ENCODE data around the gene NIPAL3.
"Not testable (repeated sequence)": the region's sequence is repeated elsewhere in the genome, so short reads cannot be mapped to it uniquely, and the experiment has no call there.

NIPAL3 gene

DNA sequence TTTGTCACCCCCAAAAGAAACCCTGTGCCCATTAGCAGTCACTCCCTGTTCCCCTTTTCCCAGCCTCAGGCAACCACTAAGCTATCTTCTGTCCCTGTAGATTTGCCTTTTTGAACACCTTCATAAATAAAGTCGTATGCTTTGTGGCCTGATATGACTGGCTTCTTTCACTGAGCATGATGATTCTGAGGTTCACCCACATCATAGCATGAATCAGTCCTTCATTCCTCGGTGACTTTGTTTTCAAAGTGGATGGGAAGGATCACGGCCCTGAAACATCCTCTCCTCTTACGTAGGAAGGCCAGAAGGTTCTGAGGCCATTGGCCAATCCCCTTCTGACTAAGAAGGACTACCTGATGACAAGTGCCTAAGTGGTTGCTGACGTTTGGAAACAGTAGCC, 39.1 kb downstream of the NIPAL3 start:
- no peak for ATAC-seq
- no peak overlapping the region for H3K4me3 Mint-ChIP-seq
- H3K4me1 Mint-ChIP-seq = peaks cover 10% of the 10 kb centered on the region
- H3K27ac Mint-ChIP-seq = peak overlapping the region; percentile 66
- no peak for DNase-seq (ENCODE audit: low spot score in 2 of 2)
- no peaks in the 10 kb centered on the region for H3K9me3 Mint-ChIP-seq
- peaks cover 49% of the 10 kb centered on the region for H3K36me3 Mint-ChIP-seq

DNA sequence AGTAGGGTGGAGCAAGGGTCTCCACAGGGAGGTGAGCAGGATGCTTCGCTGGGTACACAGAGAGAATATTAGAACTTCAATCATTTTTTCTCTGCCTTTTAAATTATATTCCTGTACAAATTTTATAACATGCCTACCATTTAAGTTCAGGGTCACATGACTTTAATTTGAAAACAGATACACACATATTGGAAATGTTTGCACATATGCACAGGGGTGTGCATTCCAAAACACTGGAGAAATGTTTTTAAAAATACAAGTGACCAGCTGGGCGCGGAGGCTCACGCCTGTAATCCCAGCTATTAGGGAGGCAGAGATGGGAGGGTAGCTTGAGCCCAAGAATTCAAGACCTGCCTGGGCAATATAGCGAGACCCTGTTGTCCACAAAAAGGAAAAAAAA, 39.7 kb downstream of the NIPAL3 start:
- no peak for ATAC-seq
- peaks cover 49% of the 10 kb centered on the region for H3K36me3 Mint-ChIP-seq
- peak overlapping the region; percentile 66 for H3K27ac Mint-ChIP-seq
- H3K4me3 Mint-ChIP-seq = no peak overlapping the region
- peaks cover 14% of the 10 kb centered on the region for H3K4me1 Mint-ChIP-seq
- no peaks in the 10 kb centered on the region for H3K9me3 Mint-ChIP-seq
- no peak for DNase-seq (ENCODE audit: low spot score in 2 of 2)

DNA sequence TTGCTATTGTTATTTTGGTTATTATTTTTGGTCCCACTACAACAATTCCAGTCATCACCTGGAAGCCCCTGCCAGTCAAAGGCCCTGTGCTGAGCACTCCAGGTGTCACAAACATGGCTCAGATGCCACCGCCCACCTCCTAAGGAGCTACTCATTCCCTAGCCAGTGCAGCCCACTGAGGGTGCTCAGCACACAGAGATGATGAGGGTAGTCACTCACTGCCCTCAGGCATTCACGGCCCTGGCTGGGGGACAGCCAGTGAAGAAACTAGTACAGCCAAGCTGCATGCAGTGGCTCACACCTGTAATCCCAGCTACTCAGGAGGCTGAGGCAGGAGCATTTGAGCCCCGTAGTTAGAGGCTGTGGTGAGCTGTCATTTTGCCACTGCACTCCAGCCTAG, 42.3 kb downstream of the NIPAL3 start:
- Mint-ChIP-seq H3K4me1 (peaks cover 14% of the 10 kb centered on the region), H3K9me3 (no peaks in the 10 kb centered on the region), H3K27ac (no peak overlapping the region), H3K4me3 (no peak overlapping the region), H3K36me3 (peaks cover 60% of the 10 kb centered on the region)
- ATAC-seq = no peak
- DNase-seq (ENCODE audit: low spot score in 2 of 2) = no peak

DNA sequence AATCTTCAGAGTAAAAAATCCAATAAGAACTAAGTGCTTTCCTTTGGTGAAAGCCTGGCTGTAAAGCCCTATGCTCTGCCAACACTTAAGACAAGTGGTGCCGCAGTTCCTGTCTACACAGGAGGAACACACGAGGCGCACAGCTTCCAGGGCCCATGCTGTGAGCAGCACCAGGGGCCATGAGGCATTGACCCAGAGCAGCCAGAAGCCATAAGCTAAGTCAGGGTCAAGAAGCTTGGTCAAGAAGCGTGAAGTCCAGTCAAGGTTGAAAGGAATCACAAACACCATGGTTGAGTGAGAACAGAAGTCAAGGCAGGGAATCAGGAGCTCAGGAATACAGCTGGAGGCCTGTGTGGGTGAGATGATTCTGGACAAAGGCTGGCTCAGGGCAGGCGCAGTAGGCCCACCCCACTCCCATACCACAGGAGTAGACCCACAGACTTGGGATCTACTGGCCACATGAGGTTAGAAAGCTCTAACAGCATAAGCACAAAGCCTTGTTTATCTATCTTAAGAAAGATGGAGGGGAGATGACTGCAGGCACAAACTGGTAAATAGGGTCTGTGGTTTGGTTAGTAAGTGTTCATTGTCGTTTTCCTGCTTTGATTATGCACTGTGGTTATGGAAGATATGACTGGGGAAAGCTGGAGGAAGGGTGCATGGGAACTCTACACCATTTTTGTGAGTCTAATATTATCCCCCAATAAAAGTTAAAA, 44.1 kb downstream of the NIPAL3 start:
- peaks cover 10% of the 10 kb centered on the region for H3K4me1 Mint-ChIP-seq
- no peak for DNase-seq (ENCODE audit: low spot score in 2 of 2)
- peak overlapping the region; percentile 6 for H3K27ac Mint-ChIP-seq
- no peak overlapping the region for H3K4me3 Mint-ChIP-seq
- no peak for ATAC-seq
- H3K36me3 Mint-ChIP-seq = peaks cover 55% of the 10 kb centered on the region
- no peaks in the 10 kb centered on the region for H3K9me3 Mint-ChIP-seq

DNA sequence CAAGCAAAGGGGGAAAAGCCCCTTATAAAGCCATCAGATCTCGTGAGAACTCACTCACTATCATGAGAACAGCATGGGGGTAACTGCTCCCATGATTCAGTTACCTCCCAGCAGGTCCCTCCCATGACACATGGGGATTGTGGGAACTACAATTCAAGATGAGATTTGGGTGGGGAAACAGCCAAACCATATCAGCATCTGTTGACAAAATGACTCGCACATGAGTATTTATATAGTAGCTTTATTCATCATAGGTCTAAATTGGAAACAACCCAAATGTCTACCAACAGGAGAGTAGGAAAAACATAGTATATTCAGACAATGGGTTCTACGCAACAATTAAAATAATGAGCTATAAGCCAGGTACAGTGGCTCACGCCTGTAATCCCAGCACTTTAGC, 46.5 kb downstream of the NIPAL3 start:
- not testable (repeated sequence) for ATAC-seq; H3K9me3 Mint-ChIP-seq; H3K27ac Mint-ChIP-seq; H3K4me1 Mint-ChIP-seq; H3K4me3 Mint-ChIP-seq; DNase-seq (ENCODE audit: low spot score in 2 of 2)
- peaks cover 56% of the 10 kb centered on the region for H3K36me3 Mint-ChIP-seq

DNA sequence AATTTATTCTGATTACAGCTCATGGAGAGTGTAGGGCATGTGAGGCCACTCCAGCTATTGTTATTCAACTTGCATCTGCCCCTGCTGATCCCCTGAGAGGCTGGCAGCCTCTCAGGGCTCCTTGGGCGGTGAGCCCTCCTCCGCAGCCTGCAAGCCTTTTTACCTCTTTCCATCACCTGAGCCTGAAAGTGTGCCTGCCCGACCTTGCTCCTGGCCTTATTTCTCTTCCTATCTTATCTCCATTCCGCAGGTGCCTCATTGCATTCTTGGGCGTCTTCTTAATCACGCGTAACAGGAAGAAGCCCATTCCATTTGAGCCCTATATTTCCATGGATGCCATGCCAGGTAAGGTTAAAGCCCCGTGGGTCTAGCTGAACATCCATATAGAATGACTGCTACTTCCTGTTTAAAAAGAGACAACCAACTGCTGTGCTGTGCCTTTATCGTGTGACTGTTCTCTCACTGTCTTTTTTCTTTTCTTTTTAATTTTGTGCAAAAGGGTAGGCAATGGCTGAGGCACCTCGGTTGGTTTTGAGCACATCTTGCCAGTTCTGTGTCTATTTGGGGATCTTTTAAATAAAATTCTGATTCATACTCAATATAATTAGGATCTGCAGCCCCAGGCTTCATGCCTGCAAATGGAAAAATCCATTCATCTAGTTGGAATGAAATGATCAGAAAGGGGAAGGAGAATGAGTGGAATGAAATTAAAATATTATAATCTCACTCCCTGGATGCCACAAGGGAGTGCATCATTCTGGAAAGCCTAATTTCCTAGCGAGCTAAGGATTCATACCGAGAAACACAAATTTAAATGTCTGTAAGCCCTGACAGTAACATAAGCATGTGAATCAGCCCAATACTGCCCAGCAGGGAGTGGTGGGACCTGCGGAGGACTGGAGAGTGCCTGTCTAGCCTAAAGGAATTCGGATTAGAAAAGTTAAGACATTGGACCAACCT, 48.5 kb downstream of the NIPAL3 start:
- Mint-ChIP-seq H3K36me3 (peaks cover 58% of the 10 kb centered on the region), H3K9me3 (no peaks in the 10 kb centered on the region), H3K4me3 (no peak overlapping the region), H3K27ac (peak overlapping the region; percentile 50), H3K4me1 (peaks cover 7% of the 10 kb centered on the region)
- ATAC-seq (no peak), DNase-seq (ENCODE audit: low spot score in 2 of 2) (no peak)

DNA sequence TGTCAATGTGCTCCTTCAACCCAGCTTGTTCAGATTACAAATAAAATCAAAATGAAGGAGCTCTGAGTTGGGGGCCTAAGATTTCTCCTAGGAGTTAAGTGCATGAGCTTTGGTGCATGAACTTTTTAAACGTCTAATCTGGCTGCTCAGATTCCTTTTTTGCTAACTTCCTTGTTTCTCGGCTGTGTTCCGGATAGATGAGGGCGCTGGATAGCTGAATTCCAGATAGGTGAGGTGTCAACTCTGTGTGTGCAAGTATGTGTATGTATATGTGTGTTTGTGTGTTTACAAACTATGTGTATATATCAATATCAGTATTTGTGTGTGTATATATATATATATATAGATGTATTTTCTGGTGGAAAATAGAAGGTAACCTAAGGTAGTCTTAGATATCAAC, 49.5 kb downstream of the NIPAL3 start:
- H3K9me3 Mint-ChIP-seq = no peaks in the 10 kb centered on the region
- DNase-seq (ENCODE audit: low spot score in 2 of 2) (no peak), ATAC-seq (no peak)
- no peak overlapping the region for H3K27ac Mint-ChIP-seq
- H3K4me3 Mint-ChIP-seq = no peak overlapping the region
- H3K4me1 Mint-ChIP-seq = no peaks in the 10 kb centered on the region
- peaks cover 54% of the 10 kb centered on the region for H3K36me3 Mint-ChIP-seq

DNA sequence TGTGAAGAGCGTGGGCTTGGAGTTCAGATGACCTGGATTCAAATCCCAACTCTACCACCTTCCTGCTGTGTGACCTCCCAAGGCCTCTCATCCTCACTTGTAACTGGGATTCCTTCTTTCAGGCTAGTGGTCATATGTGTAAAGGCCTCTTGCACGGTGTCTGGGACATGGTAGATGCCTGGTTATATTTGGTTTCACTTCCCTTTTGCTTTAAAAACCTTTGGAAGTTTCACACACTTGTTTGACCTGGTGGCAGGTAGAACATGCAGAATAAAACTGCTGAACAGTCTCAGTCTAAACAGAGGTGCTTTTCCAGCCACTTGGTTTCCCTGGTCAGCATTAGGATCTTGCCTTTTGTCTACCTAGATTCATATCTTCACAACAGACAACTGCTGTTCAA, 50.0 kb downstream of the NIPAL3 start:
- DNase-seq (ENCODE audit: low spot score in 2 of 2) (no peak), ATAC-seq (no peak)
- no peak overlapping the region for H3K27ac Mint-ChIP-seq
- no peak overlapping the region for H3K4me3 Mint-ChIP-seq
- H3K9me3 Mint-ChIP-seq = no peaks in the 10 kb centered on the region
- H3K36me3 Mint-ChIP-seq = peaks cover 48% of the 10 kb centered on the region
- no peaks in the 10 kb centered on the region for H3K4me1 Mint-ChIP-seq

DNA sequence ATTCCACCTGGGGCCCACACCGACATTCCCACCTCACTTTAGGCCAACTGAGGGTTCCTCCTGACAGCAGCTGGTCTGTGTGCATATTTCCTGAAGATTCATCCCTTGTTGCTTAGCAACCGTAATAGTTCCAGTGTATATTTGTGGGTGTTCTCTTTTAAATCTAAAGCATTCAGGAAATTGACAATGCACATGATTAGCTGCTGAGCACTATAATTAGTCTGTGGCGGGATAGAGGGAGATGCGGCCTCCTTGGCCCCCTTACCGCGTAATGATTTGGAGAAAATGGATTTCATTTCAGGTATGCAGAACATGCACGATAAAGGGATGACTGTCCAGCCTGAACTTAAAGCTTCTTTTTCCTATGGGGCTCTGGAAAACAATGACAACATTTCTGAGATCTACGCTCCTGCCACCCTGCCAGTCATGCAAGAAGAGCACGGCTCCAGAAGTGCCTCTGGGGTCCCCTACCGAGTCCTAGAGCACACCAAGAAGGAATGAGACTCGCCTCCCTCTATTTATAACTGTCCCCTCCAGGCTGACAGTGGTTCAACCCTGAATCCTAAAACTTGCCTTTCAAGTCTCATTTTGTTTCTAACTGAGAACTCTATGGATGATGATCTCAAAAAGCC, 53.2 kb downstream of the NIPAL3 start:
- Mint-ChIP-seq H3K4me3 (no peak overlapping the region), H3K36me3 (peaks cover 18% of the 10 kb centered on the region), H3K27ac (no peak overlapping the region), H3K4me1 (no peaks in the 10 kb centered on the region), H3K9me3 (no peaks in the 10 kb centered on the region)
- DNase-seq (ENCODE audit: low spot score in 2 of 2) (no peak), ATAC-seq (no peak)

DNA sequence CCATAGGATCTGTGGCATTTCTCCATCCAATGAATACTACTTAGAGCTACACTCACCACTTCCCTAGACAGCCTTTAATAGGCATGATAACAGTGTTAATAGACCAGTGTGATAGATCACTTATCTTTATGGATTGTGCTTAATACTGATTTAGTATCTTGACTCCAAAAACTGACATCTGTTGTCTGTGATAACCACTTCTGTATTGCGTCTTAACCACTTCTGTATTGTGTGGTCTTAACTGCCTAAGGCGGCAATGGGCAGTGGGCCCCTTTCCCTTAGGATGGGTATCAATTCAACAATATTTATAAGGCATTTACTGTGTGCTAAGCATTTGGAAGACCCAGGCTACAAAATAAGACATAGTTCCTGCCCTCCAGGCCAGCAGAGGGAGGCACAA, 55.0 kb downstream of the NIPAL3 start:
- H3K36me3 Mint-ChIP-seq = peaks cover 12% of the 10 kb centered on the region
- no peak overlapping the region for H3K4me3 Mint-ChIP-seq
- ATAC-seq = no peak
- no peak overlapping the region for H3K27ac Mint-ChIP-seq
- no peaks in the 10 kb centered on the region for H3K9me3 Mint-ChIP-seq
- no peak for DNase-seq (ENCODE audit: low spot score in 2 of 2)
- no peaks in the 10 kb centered on the region for H3K4me1 Mint-ChIP-seq

DNA sequence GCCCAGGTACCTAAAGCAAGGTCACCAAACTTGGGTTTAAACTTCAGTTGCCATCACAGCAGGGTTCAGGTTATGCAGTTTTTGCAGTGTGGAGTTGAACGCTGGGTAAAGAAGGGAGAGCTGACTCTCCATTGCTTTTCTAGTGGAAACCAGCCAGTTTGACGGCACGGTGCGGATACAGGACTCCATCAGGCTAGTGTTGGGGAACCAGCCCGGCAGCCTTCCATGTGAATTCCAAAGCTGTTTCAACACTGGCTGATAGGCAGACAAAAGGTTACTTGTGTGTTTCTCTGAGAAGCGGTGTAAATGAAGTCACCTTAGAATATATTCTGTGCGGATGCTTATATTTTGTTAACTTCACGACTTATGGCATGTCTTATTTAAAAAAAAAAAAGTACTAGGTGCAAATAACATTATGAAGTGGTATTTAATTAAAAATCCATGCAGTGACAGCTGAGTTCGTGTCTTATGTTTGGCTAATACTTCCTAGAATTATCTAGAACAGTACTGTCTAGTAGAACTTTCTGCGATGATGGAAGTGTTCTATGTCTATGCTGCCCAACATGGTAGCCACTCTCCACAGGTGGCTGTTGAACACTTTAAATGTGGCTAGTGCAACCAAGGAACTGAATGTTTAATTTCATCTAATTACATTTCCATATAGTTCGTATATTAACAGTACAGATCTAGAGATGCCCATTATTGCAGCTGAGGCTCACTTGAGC, 57.1 kb downstream of the NIPAL3 start:
- Mint-ChIP-seq H3K4me1 (no peaks in the 10 kb centered on the region), H3K36me3 (peaks cover 5% of the 10 kb centered on the region), H3K4me3 (no peak overlapping the region), H3K9me3 (no peaks in the 10 kb centered on the region), H3K27ac (no peak overlapping the region)
- ATAC-seq (no peak), DNase-seq (ENCODE audit: low spot score in 2 of 2) (no peak)

DNA sequence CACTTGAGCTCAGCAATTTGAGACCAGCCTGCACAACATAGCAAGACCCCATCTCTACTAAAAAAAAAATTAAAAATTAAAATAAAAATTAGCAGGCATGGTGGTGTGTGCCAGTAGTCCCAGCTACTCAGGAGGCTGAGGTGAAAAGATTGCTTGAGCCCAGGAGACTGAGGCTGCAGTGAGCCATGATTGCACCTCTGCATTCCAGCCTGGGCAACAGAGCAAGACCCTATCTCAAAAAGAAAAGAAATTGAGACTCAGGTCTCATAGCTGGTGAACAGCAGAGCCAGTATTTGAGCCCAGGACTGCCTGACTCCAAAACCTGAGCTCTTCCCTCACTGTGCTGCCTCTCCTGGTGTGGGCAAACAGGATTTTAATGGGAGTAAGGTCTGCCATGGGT, 58.6 kb downstream of the NIPAL3 start:
- Mint-ChIP-seq H3K4me3 (no peak overlapping the region), H3K36me3 (peaks cover 5% of the 10 kb centered on the region), H3K9me3 (no peaks in the 10 kb centered on the region), H3K4me1 (no peaks in the 10 kb centered on the region), H3K27ac (no peak overlapping the region)
- DNase-seq (ENCODE audit: low spot score in 2 of 2) (no peak), ATAC-seq (no peak)

DNA sequence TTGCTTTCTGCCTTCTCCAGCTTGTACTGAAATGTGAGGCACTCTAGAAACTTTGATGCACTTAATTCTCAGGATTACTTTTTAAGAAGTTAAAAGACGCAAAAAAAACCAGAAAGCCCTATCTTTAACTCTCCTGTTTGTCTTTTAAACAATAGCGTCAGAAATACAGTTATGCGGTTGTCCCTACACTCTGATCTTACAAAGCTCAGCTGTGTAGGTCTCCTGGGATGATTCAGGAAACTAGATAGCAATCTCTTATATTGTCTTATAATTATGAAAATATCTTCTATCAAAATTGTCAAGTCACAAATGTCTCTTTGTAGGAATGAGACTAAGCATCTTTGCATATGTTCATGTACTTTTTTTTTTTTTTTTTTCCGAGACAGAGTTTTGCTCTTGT, 60.1 kb downstream of the NIPAL3 start:
- no peak for ATAC-seq
- Mint-ChIP-seq H3K9me3 (no peaks in the 10 kb centered on the region), H3K4me3 (no peak overlapping the region), H3K27ac (no peak overlapping the region), H3K36me3 (no peaks in the 10 kb centered on the region), H3K4me1 (peaks cover under 1% of the 10 kb centered on the region)
- DNase-seq (ENCODE audit: low spot score in 2 of 2) = no peak

DNA sequence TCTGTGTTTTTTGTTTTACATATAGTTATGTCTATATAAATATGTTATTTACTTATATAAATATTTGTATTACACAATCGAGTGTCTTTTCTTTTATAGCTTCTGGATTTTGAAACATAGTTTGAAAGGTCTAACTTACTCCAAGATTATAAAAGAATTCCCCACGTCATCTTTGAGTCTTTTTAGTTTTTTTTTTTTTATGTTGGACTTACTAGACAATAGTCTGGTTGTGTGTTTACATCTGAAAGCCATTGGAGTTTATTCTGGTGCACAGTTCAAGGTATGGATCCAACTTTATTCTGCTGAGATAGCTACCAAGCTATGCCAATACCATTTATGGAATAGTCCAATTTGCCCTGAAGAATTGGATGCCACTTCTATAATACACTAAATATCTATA, 61.0 kb downstream of the NIPAL3 start:
- Mint-ChIP-seq H3K4me3 (no peak overlapping the region), H3K27ac (no peak overlapping the region), H3K4me1 (peaks cover 9% of the 10 kb centered on the region), H3K36me3 (no peaks in the 10 kb centered on the region), H3K9me3 (no peaks in the 10 kb centered on the region)
- ATAC-seq (no peak), DNase-seq (ENCODE audit: low spot score in 2 of 2) (no peak)

DNA sequence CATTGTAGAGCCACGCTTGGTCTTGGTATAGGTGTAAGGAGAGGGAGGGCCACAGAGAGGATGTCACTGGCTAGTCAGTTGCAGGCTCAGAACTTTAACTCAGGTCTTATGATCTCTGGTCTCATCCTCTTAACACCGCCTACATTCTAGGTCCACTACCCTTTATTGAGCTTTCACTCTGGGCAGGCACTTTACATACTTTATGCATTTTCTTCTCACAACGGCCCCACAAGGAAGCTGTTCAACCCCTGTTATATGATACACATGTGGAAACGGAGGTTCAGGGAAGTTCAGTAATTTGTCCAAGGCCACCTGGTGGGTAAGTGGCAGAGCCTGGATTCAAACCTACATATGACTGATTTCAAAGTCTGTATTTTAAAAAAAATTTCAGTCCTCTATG, 61.7 kb downstream of the NIPAL3 start:
- Mint-ChIP-seq H3K9me3 (no peaks in the 10 kb centered on the region), H3K36me3 (no peaks in the 10 kb centered on the region), H3K27ac (no peak overlapping the region), H3K4me3 (no peak overlapping the region), H3K4me1 (peaks cover 16% of the 10 kb centered on the region)
- no peak for ATAC-seq
- no peak for DNase-seq (ENCODE audit: low spot score in 2 of 2)
